Endothelial cell of umbilical vein (primary cell): ENCODE results near the gene RANBP3. TPM values are rescaled to one million over a fixed set of nuclear protein-coding genes. Genes with fewer than 3 reads are reported as not detected.
"Not testable (repeated sequence)": the region's sequence is repeated elsewhere in the genome, so short reads cannot be mapped to it uniquely, and the experiment has no call there.

ENCODE experiments used
- BruUV-seq: library from RNA; stranded (reverse); fragments of 400-500 nt; replicated peaks from 2 replicates; lab custom pipeline; 2021; lab: Mats Ljungman, UMichigan
- CTCF ChIA-PET: fragments of 300-600, 350-600 bp; sonication (Branson Sonifier 250); formaldehyde crosslinking; loops from one replicate; lab custom pipeline; 2021; ENCODE audit warnings: antibody characterized with exemption, inconsistent platforms; lab: Charles Lee
- POLR2A ChIA-PET: fragments of 300-600, 350-600 bp; sonication (Branson Sonifier 250); formaldehyde crosslinking; loops from one replicate; lab custom pipeline; 2021; ENCODE audit warnings: antibody characterized with exemption, inconsistent platforms; lab: Charles Lee
- DNase-seq: peaks from one replicate; pipeline ENCODE4 v3.0.0-alpha.2; 2011; ENCODE audit warnings: low read depth, low spot score
- FAIRE-seq: peaks from 2 replicates; lab custom pipeline; 2011; peaks lifted over from hg19 to GRCh38; lab: Jason Lieb, UNC
- H2AFZ ChIP-seq: 2 replicates; pipeline ENCODE4 v1.6.0; 2012; ENCODE audit warnings: low read depth, low read length, control low read depth, inconsistent platforms
- H3K27ac ChIP-seq: 2 replicates; pipeline ENCODE4 v1.5.1; 2011; ENCODE audit warnings: low read depth, mild to moderate bottlenecking, control low read depth, low read length, moderate library complexity; ENCODE audit not compliant: insufficient read depth
- H3K27me3 ChIP-seq, 2 experiments: 2 replicates each; pipeline versions ENCODE4 v1.6.0 to v1.6.1; 2011; ENCODE audit warnings: low read length in 2 of 2, mixed read lengths in 1 of 2; ENCODE audit not compliant: control insufficient read depth in 2 of 2, insufficient read depth in 2 of 2
- H3K36me3 ChIP-seq, 2 experiments: 2 replicates in 1 of 2; 3 replicates in 1 of 2; pipeline ENCODE4 v1.5.1; 2011; ENCODE audit warnings: low read length in 2 of 2, mild to moderate bottlenecking in 1 of 2, moderate library complexity in 1 of 2; ENCODE audit not compliant: control insufficient read depth in 2 of 2, insufficient read depth in 2 of 2; ENCODE audit errors: extremely low read depth in 1 of 2
- H3K4me1 ChIP-seq: 3 replicates; pipeline ENCODE4 v1.5.1; 2011; ENCODE audit warnings: mild to moderate bottlenecking, low read length; ENCODE audit not compliant: control insufficient read depth, insufficient read depth; ENCODE audit errors: extremely low read depth
- H3K4me2 ChIP-seq: 2 replicates; pipeline ENCODE4 v1.6.1; 2011; ENCODE audit warnings: low read length, control low read depth, mixed read lengths; ENCODE audit not compliant: insufficient read depth
- H3K4me3 ChIP-seq, 3 experiments: fragments of 200-600 bp in 1 of 3; sonication (generic), shearing (Covaris generic) in 1 of 3; replicated peaks in 1 of 3; 2 replicates each; pipeline ENCODE4 v1.5.1; 2011 to 2016; ENCODE audit warnings: control low read depth in 3 of 3, low read length in 3 of 3, mild to moderate bottlenecking in 2 of 3, inconsistent platforms in 1 of 3, low read depth in 1 of 3, moderate library complexity in 1 of 3; ENCODE audit not compliant: insufficient read depth in 1 of 3
- H3K79me2 ChIP-seq: 2 replicates; pipeline ENCODE4 v1.6.0; 2012; ENCODE audit warnings: low read length, inconsistent platforms; ENCODE audit not compliant: control insufficient read depth, insufficient read depth
- H3K9ac ChIP-seq: replicated peaks from 2 replicates; pipeline ENCODE3; 2011; ENCODE audit warnings: low read length, control low read depth; ENCODE audit not compliant: insufficient read depth; ENCODE audit errors: extremely low read depth
- H3K9me1 ChIP-seq: replicated peaks from 3 replicates; pipeline ENCODE4 v1.6.0; 2011; ENCODE audit warnings: mild to moderate bottlenecking, low read length; ENCODE audit not compliant: control insufficient read depth, insufficient read depth; ENCODE audit errors: extremely low read depth
- H3K9me3 ChIP-seq: replicated peaks from 2 replicates; pipeline ENCODE4 v1.5.1; 2012; ENCODE audit warnings: low read length, inconsistent platforms; ENCODE audit not compliant: control insufficient read depth, insufficient read depth
- H4K20me1 ChIP-seq: replicated peaks from 2 replicates; pipeline ENCODE3; 2011; ENCODE audit warnings: mild to moderate bottlenecking, low read length; ENCODE audit not compliant: control insufficient read depth, insufficient read depth; ENCODE audit errors: extremely low read depth
- EZH2 ChIP-seq: IDR thresholded peaks from 2 replicates; pipeline ENCODE4 v1.6.1; 2012; ENCODE audit warnings: borderline replicate concordance, low read depth, mild to moderate bottlenecking, moderate library complexity, low read length, inconsistent platforms; ENCODE audit not compliant: severe bottlenecking
- FOS ChIP-seq: IDR thresholded peaks from 2 replicates; pipeline ENCODE4 v1.6.1; 2011; ENCODE audit warnings: mild to moderate bottlenecking, low read length, moderate library complexity, borderline replicate concordance; ENCODE audit not compliant: insufficient read depth
- GATA2 ChIP-seq: IDR thresholded peaks from 2 replicates; pipeline ENCODE4 v1.7.0; 2011; ENCODE audit warnings: low read depth, mild to moderate bottlenecking, moderate library complexity, mixed read lengths, low read length; ENCODE audit not compliant: insufficient read length, insufficient read depth
- JUN ChIP-seq: IDR thresholded peaks from 2 replicates; pipeline ENCODE4 v1.6.1; 2011; ENCODE audit warnings: borderline replicate concordance, low read depth; ENCODE audit not compliant: insufficient read length, insufficient read depth
- MYC ChIP-seq: IDR thresholded peaks from one replicate; pipeline ENCODE4 v1.6.1; 2011; ENCODE audit warnings: mild to moderate bottlenecking, low read depth, low read length
- POLR2A ChIP-seq: IDR thresholded peaks from 2 replicates; pipeline ENCODE4 v1.6.1; 2012; ENCODE audit warnings: low read depth, mild to moderate bottlenecking, control low read depth, low read length
- POLR2AphosphoS5 ChIP-seq: IDR thresholded peaks from 2 replicates; pipeline ENCODE4 v1.6.1; 2012; ENCODE audit warnings: low read depth, mild to moderate bottlenecking, control low read depth, low read length, moderate library complexity; ENCODE audit not compliant: insufficient read depth
- dilution Hi-C: fragments of 300-500 bp; cut with MboI; formaldehyde crosslinking; loops from one replicate; pipeline ENCODE4 v1.15.0; 2019; ENCODE audit warnings: low sequenced_read_pairs; ENCODE audit not compliant: extremely low pct_ligation_motif_present
- intact Hi-C: fragments of 100-400 bp; cut with micrococcal nuclease; formaldehyde crosslinking; loops from one replicate; pipeline ENCODE4 v1.10.0; 2022
- polyA plus RNA-seq, 4 experiments: library from polyadenylated mRNA; depleted of rRNA in 3 of 4; stranded (reverse) in 3 of 4; unstranded in 1 of 4; fragments of >200 nt; gene quantifications; 2 replicates each; pipeline versions ENCODE4 v1.2.1 to v1.2.3, GENCODE V29; 2011 to 2012; ENCODE audit warnings: missing spikeins in 1 of 4
- total RNA-seq: library from RNA; stranded (reverse); gene quantifications from 2 replicates; pipeline ENCODE4 v1.2.3, GENCODE V29; 2021
- TF ChIP-seq, protein P1 (sequence below): IDR thresholded peaks from 2 replicates; pipeline ENCODE4 v1.6.1; 2011; ENCODE audit not compliant: insufficient read depth, insufficient read length
- TF ChIP-seq, protein P2 (sequence below), 2 donors: IDR thresholded peaks; 1 replicate in 1 of 2; 2 replicates in 1 of 2; pipeline ENCODE4 v1.5.1; 2011; ENCODE audit warnings: low read length in 2 of 2, mild to moderate bottlenecking in 2 of 2, moderate library complexity in 2 of 2, control low read depth in 1 of 2, inconsistent platforms in 1 of 2, low read depth in 1 of 2; ENCODE audit not compliant: insufficient read depth in 1 of 2; ENCODE audit errors: extremely low read depth in 1 of 2

RANBP3 gene
- total and polyA plus RNA-seq, 2 donors (not counting 3 experiments of a cell fraction or from before 2014, with no cell fraction given) = 72.3 to 85.3 TPM

DNA sequence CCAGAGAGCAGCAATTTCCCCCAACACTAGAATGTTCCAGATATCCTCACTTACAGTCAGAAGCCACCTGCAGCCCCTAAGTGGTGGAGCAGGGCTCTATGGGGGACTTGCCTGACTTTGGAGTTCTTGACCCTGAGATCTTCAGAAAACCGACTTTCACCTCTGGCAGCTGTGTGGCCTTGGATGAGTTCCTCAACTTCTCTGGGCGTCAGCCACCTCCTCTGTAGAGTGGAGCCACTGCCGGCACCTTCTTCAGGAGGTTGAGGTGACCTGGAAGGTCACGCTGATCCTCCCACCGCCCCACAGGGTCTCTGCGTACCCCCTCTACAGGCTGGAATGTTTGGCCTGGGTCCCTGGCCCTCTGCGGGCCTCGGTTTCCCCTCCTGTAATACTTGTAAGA is 100.5 kb downstream of the RANBP3 start:
- dilution Hi-C loops (no loop called here), intact Hi-C loops (no loop called here)
- Histone ChIP-seq H3K36me3 (no peaks in the 10 kb centered on the region), H3K4me3 (no peak overlapping the region), H3K27ac (no peak overlapping the region), H3K9me1 (no peaks in the 10 kb centered on the region), H2AFZ (no peak overlapping the region), H3K79me2 (no peaks in the 10 kb centered on the region), H3K9me3 (no peaks in the 10 kb centered on the region), H4K20me1 (no peaks in the 10 kb centered on the region), H3K27me3 (peaks cover 0 to 3% of the 10 kb centered on the region in 2 experiments), H3K4me2 (no peak overlapping the region), H3K9ac (no peak overlapping the region), H3K4me1 (no peaks in the 10 kb centered on the region)
- TF ChIP-seq POLR2AphosphoS5 (no peak), EZH2 (no peak), MYC (no peak), POLR2A (no peak), JUN (no peak), GATA2 (no peak), FOS (no peak)
- TF ChIP-seq, protein P1, sequence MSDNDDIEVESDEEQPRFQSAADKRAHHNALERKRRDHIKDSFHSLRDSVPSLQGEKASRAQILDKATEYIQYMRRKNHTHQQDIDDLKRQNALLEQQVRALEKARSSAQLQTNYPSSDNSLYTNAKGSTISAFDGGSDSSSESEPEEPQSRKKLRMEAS = no peak
- TF ChIP-seq, protein P2, sequence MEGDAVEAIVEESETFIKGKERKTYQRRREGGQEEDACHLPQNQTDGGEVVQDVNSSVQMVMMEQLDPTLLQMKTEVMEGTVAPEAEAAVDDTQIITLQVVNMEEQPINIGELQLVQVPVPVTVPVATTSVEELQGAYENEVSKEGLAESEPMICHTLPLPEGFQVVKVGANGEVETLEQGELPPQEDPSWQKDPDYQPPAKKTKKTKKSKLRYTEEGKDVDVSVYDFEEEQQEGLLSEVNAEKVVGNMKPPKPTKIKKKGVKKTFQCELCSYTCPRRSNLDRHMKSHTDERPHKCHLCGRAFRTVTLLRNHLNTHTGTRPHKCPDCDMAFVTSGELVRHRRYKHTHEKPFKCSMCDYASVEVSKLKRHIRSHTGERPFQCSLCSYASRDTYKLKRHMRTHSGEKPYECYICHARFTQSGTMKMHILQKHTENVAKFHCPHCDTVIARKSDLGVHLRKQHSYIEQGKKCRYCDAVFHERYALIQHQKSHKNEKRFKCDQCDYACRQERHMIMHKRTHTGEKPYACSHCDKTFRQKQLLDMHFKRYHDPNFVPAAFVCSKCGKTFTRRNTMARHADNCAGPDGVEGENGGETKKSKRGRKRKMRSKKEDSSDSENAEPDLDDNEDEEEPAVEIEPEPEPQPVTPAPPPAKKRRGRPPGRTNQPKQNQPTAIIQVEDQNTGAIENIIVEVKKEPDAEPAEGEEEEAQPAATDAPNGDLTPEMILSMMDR (IDR thresholded peaks at IDR 0.05; ENCODE audit: extremely low read depth in 1 of 2, insufficient read depth in 1 of 2, low read depth in 1 of 2, low read length in 2 of 2) = no peak
- BruUV-seq = no TSS peak
- ChIA-PET CTCF (interaction anchor here (1.0 kb wide), 1 partner anchor 74 kb away, joined by 3 read pairs; no protein-coding TSS in a partner anchor), POLR2A (no interaction called here)
- DNase-seq (no peak), FAIRE-seq (no peak)

DNA sequence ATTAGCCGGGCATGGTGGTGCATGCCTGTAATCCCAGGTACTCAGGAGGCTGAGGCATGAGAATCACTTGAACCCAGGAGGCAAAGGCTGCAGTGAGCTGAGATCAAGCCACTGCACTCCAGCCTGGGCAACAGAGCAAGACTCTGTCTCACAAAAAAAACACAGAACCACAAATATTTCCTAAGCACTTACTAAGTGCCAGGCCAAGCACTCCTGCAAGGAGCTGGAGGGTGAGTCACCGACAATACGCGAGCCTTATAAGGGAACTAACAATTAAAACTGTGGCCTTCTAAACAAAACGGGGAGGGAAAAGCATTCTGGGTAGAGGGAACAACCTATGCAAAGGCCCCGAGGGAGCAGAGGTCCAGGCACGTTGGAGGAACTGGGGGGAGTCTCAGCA is 103.4 kb downstream of the RANBP3 start:
- FAIRE-seq, dilution Hi-C loops, H3K4me1 ChIP-seq, H3K27ac ChIP-seq, H3K4me3 ChIP-seq, BruUV-seq, H3K36me3 ChIP-seq, H3K27me3 ChIP-seq, H3K79me2 ChIP-seq, DNase-seq, intact Hi-C loops, POLR2A ChIA-PET, H3K4me2 ChIP-seq, H2AFZ ChIP-seq, H3K9ac ChIP-seq, H4K20me1 ChIP-seq, H3K9me3 ChIP-seq, H3K9me1 ChIP-seq, CTCF ChIA-PET: not testable (repeated sequence)
